ENCODE measurements around the gene CNNM2.

- TF ChIP-seq PRDM4 (tag by site-specific recombination; IDR thresholded peaks at IDR 0.05), result no peak
- TF ChIP-seq PATZ1 (tag by site-specific recombination; IDR thresholded peaks at IDR 0.05), result no peak
- TF ChIP-seq ZNF707 (tag by site-specific recombination; IDR thresholded peaks at IDR 0.05), result no peak
- TF ChIP-seq, protein P1, sequence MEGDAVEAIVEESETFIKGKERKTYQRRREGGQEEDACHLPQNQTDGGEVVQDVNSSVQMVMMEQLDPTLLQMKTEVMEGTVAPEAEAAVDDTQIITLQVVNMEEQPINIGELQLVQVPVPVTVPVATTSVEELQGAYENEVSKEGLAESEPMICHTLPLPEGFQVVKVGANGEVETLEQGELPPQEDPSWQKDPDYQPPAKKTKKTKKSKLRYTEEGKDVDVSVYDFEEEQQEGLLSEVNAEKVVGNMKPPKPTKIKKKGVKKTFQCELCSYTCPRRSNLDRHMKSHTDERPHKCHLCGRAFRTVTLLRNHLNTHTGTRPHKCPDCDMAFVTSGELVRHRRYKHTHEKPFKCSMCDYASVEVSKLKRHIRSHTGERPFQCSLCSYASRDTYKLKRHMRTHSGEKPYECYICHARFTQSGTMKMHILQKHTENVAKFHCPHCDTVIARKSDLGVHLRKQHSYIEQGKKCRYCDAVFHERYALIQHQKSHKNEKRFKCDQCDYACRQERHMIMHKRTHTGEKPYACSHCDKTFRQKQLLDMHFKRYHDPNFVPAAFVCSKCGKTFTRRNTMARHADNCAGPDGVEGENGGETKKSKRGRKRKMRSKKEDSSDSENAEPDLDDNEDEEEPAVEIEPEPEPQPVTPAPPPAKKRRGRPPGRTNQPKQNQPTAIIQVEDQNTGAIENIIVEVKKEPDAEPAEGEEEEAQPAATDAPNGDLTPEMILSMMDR (tag by site-specific recombination; IDR thresholded peaks at IDR 0.05), result no peak
- TF ChIP-seq HIC1 (tag by site-specific recombination; IDR thresholded peaks at IDR 0.05), result no peak
- no peak for TF ChIP-seq ZNF133 (tag by site-specific recombination; IDR thresholded peaks at IDR 0.05)
- TF ChIP-seq KLF10 (tag by site-specific recombination; IDR thresholded peaks at IDR 0.05), result no peak
Observed at GRCh38 chr10:102965311-102965851, 47.3 kb downstream of the CNNM2 start.

All from HEK293 (cell line).